PC-3 (cell line): ENCODE results near the gene ICAM1. TPM values are rescaled to one million over a fixed set of nuclear protein-coding genes. Genes with fewer than 3 reads are reported as not detected.

ENCODE experiments used
- ATAC-seq: fragments of 200-7000 bp; cut with Tn5 transposase; 2 replicates; pipeline ENCODE4 v1.9.1; 2020; ENCODE audit warnings: mild to moderate bottlenecking, moderate library complexity
- BruUV-seq: library from RNA; stranded (reverse); fragments of 400-500 nt; replicated peaks from 2 replicates; lab custom pipeline; 2021; lab: Mats Ljungman, UMichigan
- CTCF ChIA-PET: fragments of 300-600 bp; sonication (Branson Sonifier 250); formaldehyde crosslinking; loops from one replicate; lab custom pipeline; 2022; ENCODE audit warnings: antibody characterized with exemption; lab: Charles Lee
- POLR2A ChIA-PET: fragments of 300-600 bp; sonication (Branson Sonifier 250); formaldehyde crosslinking; loops from one replicate; lab custom pipeline; 2022; ENCODE audit warnings: antibody characterized with exemption; ENCODE audit not compliant: unreplicated experiment; lab: Charles Lee
- DNase-seq: peaks from one replicate; pipeline ENCODE4 v3.0.0-alpha.2; 2015
- H2AFZ ChIP-seq: fragments of 300-600 bp; sonication (generic); 2 replicates; pipeline ENCODE4 v1.6.0; 2016; ENCODE audit warnings: antibody characterized with exemption, low read length
- H3F3A ChIP-seq: fragments of 300-600 bp; sonication (generic); one replicate; pipeline ENCODE4 v1.6.0; 2017; ENCODE audit warnings: antibody characterized with exemption, low read length, control low read depth, mild to moderate bottlenecking; ENCODE audit not compliant: unreplicated experiment
- H3K27ac ChIP-seq: fragments of 300-600 bp; sonication (generic); 2 replicates; pipeline ENCODE4 v1.5.1; 2016; ENCODE audit warnings: mild to moderate bottlenecking, low read length
- H3K27me3 ChIP-seq: fragments of 300-600 bp; sonication (generic); 2 replicates; pipeline ENCODE4 v1.6.1; 2016; ENCODE audit warnings: low read length, mixed read lengths
- H3K36me3 ChIP-seq: fragments of 300-600 bp; sonication (generic); 2 replicates; pipeline ENCODE4 v1.6.1; 2016; ENCODE audit warnings: low read depth, mixed run types, low read length, mixed read lengths
- H3K4me1 ChIP-seq: fragments of 300-600 bp; sonication (generic); 2 replicates; pipeline ENCODE4 v1.5.1; 2016; ENCODE audit warnings: low read length; ENCODE audit not compliant: insufficient read depth
- H3K4me2 ChIP-seq: fragments of 300-600 bp; sonication (generic); 2 replicates; pipeline ENCODE4 v1.6.0; 2016; ENCODE audit warnings: low read length
- H3K4me3 ChIP-seq: fragments of 300-600 bp; sonication (generic); 2 replicates; pipeline ENCODE4 v1.5.1; 2016; ENCODE audit warnings: mild to moderate bottlenecking, low read length, mixed read lengths
- H3K79me2 ChIP-seq: fragments of 300-600 bp; sonication (generic); 2 replicates; pipeline ENCODE4 v1.6.1; 2017; ENCODE audit warnings: low read length, mixed read lengths
- H3K9ac ChIP-seq: fragments of 300-600 bp; sonication (generic); 2 replicates; pipeline ENCODE4 v1.6.0; 2016; ENCODE audit warnings: mild to moderate bottlenecking, low read length
- H3K9me2 ChIP-seq: fragments of 300-600 bp; sonication (generic); replicated peaks from 2 replicates; pipeline ENCODE4 v1.6.1; 2016; ENCODE audit warnings: mixed run types, low read length, mixed read lengths
- H3K9me3 ChIP-seq: fragments of 300-600 bp; sonication (generic); 2 replicates; pipeline ENCODE4 v1.6.1; 2016; ENCODE audit warnings: low read length, mixed read lengths
- H4K20me1 ChIP-seq: fragments of 300-600 bp; sonication (generic); 2 replicates; pipeline ENCODE4 v1.6.1; 2016; ENCODE audit warnings: low read length, mixed read lengths
- EZH2phosphoT487 ChIP-seq: fragments of 300-600 bp; sonication (generic); IDR thresholded peaks from 2 replicates; pipeline ENCODE4 v1.6.1; 2018; ENCODE audit warnings: mild to moderate bottlenecking, antibody characterized with exemption, low read length, borderline replicate concordance
- intact Hi-C: fragments of 100-400 bp; cut with micrococcal nuclease; formaldehyde crosslinking; loops from 2 replicates; pipeline ENCODE4 v1.9.0; 2023
- microRNA-seq: library from miRNA; unstranded; fragments of <30 nt; microRNA quantifications from one replicate; pipeline ENCODE4 v1.1.0, GENCODE V29; 2020; ENCODE audit not compliant: unreplicated experiment
- total RNA-seq: library from RNA; depleted of rRNA; stranded (reverse); fragments of >200 nt; gene quantifications from 2 replicates; pipeline ENCODE4 v1.2.3, GENCODE V29; 2014; rRNA removed

ICAM1 gene
- total RNA-seq, 1 experiment from 2014 or later = 15.3 TPM

DNA sequence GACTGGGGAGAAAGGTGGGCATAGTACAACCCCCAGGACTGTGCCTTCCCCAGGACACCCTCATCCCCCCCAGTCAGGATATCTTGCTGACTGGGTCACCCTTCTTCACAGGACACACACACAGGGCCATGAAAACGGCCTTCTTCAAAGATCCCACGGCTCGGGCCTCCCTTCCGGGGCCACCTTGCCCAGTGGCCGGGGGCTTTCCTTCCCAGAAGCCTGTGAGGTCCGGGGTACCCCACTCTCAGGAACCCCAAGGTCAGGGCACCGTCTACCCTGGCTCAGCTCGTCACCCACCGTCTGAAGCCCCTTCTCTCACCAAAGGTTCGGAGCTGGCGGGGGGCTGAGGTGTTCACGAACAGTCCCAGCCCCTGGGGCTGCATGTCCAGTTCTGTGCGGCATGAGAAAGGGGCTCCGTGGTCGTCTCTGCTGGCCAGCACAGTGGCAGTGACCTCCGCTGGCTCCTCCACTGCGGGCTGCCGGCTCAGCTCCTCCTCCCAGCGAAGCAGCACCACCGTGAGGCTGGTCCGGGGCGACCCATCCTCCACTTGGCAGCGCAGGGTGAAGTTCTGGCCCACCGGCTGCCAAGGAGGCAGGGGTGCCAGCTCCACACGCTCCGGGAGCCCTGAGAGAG, 64.5 kb downstream of the ICAM1 start:
- BruUV-seq = no TSS peak
- peak overlapping the region; percentile 96 for H3K4me2 ChIP-seq
- CTCF ChIA-PET = no interaction called here
- H3K27ac ChIP-seq = no peak overlapping the region
- H3F3A ChIP-seq = no peaks in the 10 kb centered on the region
- H2AFZ ChIP-seq = peak overlapping the region; percentile 82
- H3K36me3 ChIP-seq = peaks cover 1% of the 10 kb centered on the region; the same call in 1 of the 2 replicates
- peak overlapping the region; percentile 20; the same call in 1 of the 2 replicates for H3K9ac ChIP-seq
- H3K27me3 ChIP-seq = no peaks in the 10 kb centered on the region
- DNase-seq = no peak
- H3K4me3 ChIP-seq = peak overlapping the region; percentile 84
- TF ChIP-seq EZH2phosphoT487 = no peak
- peaks cover 9% of the 10 kb centered on the region for H4K20me1 ChIP-seq
- H3K4me1 ChIP-seq = peaks cover 22% of the 10 kb centered on the region
- H3K9me3 ChIP-seq = no peaks in the 10 kb centered on the region
- no peaks in the 10 kb centered on the region for H3K9me2 ChIP-seq
- intact Hi-C loops = loop anchor here (1.0 to 10.0 kb wide), 2 partner anchors 49 to 66 kb away; partner anchors contain the start of gene TYK2
- POLR2A ChIA-PET = no interaction called here
- no peak for ATAC-seq
- peaks cover 34% of the 10 kb centered on the region for H3K79me2 ChIP-seq

Small RNAs within 50 kb of the gene (microRNA-seq; reads per million reads assigned to microRNA genes)
- gene MIR4322 = not detected

Other genes with a start within 250 kb of the ICAM1 start
- 17.2 and 18.4 TPM in 2 replicates for gene SHFL, start 184.8 kb upstream of the ICAM1 start, total RNA-seq
- gene ANGPTL6, start 168.4 kb upstream of the ICAM1 start, total RNA-seq = 0.81 and 1.2 TPM in 2 replicates
- 183 and 214 TPM in 2 replicates for gene PPAN, start 164.8 kb upstream of the ICAM1 start, total RNA-seq
- gene P2RY11, start 159.4 kb upstream of the ICAM1 start, total RNA-seq = 11.1 and 17.3 TPM in 2 replicates
- gene EIF3G, start 151.2 kb upstream of the ICAM1 start, total RNA-seq = 575 and 635 TPM in 2 replicates
- 259 and 358 TPM in 2 replicates for gene DNMT1, start 76.2 kb upstream of the ICAM1 start, total RNA-seq
- gene S1PR2, start 39.8 kb upstream of the ICAM1 start, total RNA-seq = 4.1 and 5.8 TPM in 2 replicates
- 336 and 427 TPM in 2 replicates for gene MRPL4, start 18.9 kb upstream of the ICAM1 start, total RNA-seq
- gene ICAM4, start 15.8 kb downstream of the ICAM1 start, total RNA-seq = not detected in 2 replicates
- 1.8 and 2.0 TPM in 2 replicates for gene ICAM5, start 18.8 kb downstream of the ICAM1 start, total RNA-seq
- 1.4 and 1.8 TPM in 2 replicates for gene ZGLP1, start 38.7 kb downstream of the ICAM1 start, total RNA-seq
- 79.5 and 98.4 TPM in 2 replicates for gene FDX2, start 44.9 kb downstream of the ICAM1 start, total RNA-seq
- gene RAVER1, start 62.4 kb downstream of the ICAM1 start, total RNA-seq = 62.4 and 81.8 TPM in 2 replicates
- gene ICAM3, start 68.5 kb downstream of the ICAM1 start, total RNA-seq = 37.7 and 46.9 TPM in 2 replicates
- 177 and 201 TPM in 2 replicates for gene TYK2, start 109.5 kb downstream of the ICAM1 start, total RNA-seq
- 560 and 709 TPM in 2 replicates for gene CDC37, start 132.4 kb downstream of the ICAM1 start, total RNA-seq
- 2.8 and 3.1 TPM in 2 replicates for gene PDE4A, start 149.4 kb downstream of the ICAM1 start, total RNA-seq
- gene KEAP1, start 232.2 kb downstream of the ICAM1 start, total RNA-seq = 151 and 184 TPM in 2 replicates
- 2.4 and 4.1 TPM in 2 replicates for gene S1PR5, start 246.3 kb downstream of the ICAM1 start, total RNA-seq